ENCODE data around the gene CUL4A. TPM values are rescaled to one million over a fixed set of nuclear protein-coding genes. Genes with fewer than 3 reads are reported as not detected.

CUL4A gene
- total RNA-seq, 6 experiments from 2014 or later: 90.5 to 104 (median 97.0) TPM

DNA sequence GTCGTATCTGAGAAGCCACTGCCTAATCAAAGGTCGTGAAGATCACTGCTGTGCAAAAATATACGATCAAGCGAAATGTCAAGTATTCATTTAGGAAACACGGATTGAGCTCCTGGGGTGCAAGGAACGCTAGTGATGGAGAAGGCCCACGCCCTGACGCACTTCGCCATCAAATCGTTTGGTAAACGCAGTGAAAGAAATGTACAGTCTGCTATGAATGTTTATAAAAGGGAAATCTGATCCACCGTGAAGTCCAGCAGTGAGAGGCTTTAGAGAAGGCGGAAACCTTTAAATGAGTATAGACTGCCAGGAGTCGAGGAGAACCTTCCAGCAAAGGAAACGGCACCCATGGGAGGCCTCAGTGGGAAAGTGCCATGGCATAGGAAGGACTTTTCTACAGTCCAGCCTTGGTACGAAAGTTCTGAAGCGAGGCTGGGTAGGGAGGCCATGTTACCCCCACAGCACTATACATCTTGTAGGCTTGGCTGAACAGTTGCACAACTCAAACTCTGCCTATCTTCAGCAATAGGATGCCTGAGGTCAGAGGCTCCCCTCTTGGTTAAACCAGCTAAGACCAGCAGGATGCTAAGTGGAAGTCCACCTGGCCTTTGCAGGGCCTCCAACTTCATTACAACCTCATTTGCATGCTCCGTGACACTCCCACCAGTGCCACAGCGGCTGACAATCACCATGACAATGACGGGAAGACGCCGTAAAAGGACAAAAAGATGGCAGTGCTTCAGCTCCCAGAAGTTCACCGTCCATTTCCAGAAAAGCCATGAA, 21.3 kb upstream of the CUL4A start:
- no peak for DNase-seq
- Mint-ChIP-seq H3K27me3 (ENCODE audit: insufficient read depth) (peaks cover 4% of the 10 kb centered on the region), H3K4me3 (peak overlapping the region; percentile 87; the same call in 1 of the 2 replicates), H3K36me3 (ENCODE audit: low read depth) (peaks cover 74% of the 10 kb centered on the region), H3K4me1 (ENCODE audit: low read depth) (peaks cover 71% of the 10 kb centered on the region), H3K27ac (peak overlapping the region; percentile 100), H3K9me3 (peaks cover 26% of the 10 kb centered on the region)
- TF ChIP-seq, protein P1, sequence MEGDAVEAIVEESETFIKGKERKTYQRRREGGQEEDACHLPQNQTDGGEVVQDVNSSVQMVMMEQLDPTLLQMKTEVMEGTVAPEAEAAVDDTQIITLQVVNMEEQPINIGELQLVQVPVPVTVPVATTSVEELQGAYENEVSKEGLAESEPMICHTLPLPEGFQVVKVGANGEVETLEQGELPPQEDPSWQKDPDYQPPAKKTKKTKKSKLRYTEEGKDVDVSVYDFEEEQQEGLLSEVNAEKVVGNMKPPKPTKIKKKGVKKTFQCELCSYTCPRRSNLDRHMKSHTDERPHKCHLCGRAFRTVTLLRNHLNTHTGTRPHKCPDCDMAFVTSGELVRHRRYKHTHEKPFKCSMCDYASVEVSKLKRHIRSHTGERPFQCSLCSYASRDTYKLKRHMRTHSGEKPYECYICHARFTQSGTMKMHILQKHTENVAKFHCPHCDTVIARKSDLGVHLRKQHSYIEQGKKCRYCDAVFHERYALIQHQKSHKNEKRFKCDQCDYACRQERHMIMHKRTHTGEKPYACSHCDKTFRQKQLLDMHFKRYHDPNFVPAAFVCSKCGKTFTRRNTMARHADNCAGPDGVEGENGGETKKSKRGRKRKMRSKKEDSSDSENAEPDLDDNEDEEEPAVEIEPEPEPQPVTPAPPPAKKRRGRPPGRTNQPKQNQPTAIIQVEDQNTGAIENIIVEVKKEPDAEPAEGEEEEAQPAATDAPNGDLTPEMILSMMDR (IDR thresholded peaks at IDR 0.05): no peak

DNA sequence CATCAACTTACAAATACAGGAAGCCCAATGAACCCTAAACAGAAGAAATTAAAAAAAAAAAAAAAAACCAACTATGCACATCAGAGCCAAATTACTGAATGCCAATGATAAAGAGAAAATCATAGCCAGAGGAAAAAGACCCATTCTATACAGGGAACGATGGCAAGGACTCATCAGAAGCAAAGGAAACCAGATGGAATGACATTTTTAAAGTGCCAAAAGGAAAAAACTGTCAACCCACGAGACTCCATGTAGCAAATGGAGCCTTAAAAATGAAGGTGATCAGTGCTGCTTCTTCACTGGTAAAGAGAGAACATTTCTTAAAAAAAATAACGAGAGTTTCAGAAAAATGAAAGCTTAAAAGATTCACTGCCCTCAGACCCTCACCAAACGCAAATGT, 19.2 kb upstream of the CUL4A start:
- Mint-ChIP-seq H3K4me1 (ENCODE audit: low read depth) (peaks cover 80% of the 10 kb centered on the region), H3K27ac (peak overlapping the region; percentile 54; the same call in 1 of the 2 replicates), H3K27me3 (ENCODE audit: insufficient read depth) (peaks cover 4% of the 10 kb centered on the region), H3K36me3 (ENCODE audit: low read depth) (peaks cover 72% of the 10 kb centered on the region), H3K9me3 (peaks cover 26% of the 10 kb centered on the region), H3K4me3 (no peak overlapping the region)
- DNase-seq: no peak
- TF ChIP-seq, protein P1 (IDR thresholded peaks at IDR 0.05): no peak

DNA sequence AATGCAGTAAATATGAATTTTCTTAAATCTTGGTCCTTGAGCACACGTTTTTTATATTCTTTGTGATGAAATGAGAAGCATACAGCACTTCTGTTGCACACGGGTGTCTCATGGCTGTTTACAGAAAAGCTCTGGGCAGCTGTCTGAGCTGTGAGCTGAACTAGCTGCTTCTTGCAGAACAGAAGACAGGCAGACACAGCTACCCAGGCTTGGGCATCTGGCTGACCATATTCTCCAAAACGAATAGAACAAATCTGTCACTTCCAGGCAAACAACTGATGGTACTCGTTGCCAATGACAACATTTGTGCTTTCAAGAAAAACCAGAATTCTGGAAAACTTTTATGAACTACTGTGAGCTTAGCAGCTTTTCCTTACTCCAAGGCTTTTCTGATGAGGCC, 17.1 kb upstream of the CUL4A start:
- DNase-seq: no peak
- Mint-ChIP-seq H3K4me3 (no peak overlapping the region), H3K9me3 (peaks cover 21% of the 10 kb centered on the region), H3K27ac (peak overlapping the region; percentile 72; the same call in 1 of the 2 replicates), H3K36me3 (ENCODE audit: low read depth) (peaks cover 68% of the 10 kb centered on the region), H3K4me1 (ENCODE audit: low read depth) (peaks cover 59% of the 10 kb centered on the region), H3K27me3 (ENCODE audit: insufficient read depth) (peaks cover 2% of the 10 kb centered on the region)
- TF ChIP-seq, protein P1 (IDR thresholded peaks at IDR 0.05): no peak

DNA sequence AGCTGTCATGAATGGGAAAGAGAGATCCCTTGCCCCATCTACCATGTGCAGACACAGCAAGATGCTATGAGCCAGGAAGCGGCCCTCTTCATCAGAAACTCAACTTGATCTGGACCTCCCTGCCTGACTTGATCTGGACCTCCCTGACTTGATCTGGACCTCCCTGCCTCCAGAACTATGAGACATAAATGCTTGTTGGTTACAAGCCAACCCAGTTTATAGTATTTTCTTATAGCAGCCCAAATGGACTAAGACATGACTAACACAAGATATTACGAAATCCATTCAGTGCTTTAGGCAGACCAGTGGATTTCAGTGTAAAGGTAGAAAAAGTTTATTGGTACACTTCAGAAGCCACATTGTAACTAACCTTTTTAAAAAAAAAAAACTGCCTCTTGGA, 16.5 kb upstream of the CUL4A start:
- peaks cover 53% of the 10 kb centered on the region for H3K4me1 Mint-ChIP-seq (ENCODE audit: low read depth)
- H3K4me3 Mint-ChIP-seq: no peak overlapping the region; the same call in 1 of the 2 replicates
- H3K27ac Mint-ChIP-seq: peak overlapping the region; percentile 72
- peaks cover 68% of the 10 kb centered on the region for H3K36me3 Mint-ChIP-seq (ENCODE audit: low read depth)
- TF ChIP-seq, protein P1 (IDR thresholded peaks at IDR 0.05): no peak
- no peaks in the 10 kb centered on the region; the same call in none of the 2 replicates for H3K27me3 Mint-ChIP-seq (ENCODE audit: insufficient read depth)
- DNase-seq: peak; percentile 81
- peaks cover 17% of the 10 kb centered on the region for H3K9me3 Mint-ChIP-seq

DNA sequence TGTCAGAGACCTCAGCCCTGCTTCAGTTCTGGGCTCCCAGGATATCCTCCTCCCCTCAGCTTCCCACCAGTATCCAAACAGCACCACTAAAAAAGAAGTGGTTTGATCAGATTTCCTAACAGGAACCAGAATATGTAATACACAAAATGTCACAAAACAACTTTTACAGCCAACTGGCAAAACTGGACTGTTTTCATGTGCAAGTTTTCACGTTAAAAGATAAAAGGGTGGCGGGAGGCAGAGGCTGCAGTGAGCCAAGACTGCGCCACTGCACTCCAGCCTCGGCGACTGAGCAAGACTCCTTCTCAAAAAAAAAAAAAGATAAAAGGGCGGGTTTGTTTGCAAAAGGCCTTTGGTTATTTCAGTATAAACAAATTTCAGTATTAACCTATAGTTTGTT, 14.1 kb upstream of the CUL4A start:
- no peak overlapping the region for H3K27ac Mint-ChIP-seq
- peaks cover 54% of the 10 kb centered on the region for H3K36me3 Mint-ChIP-seq (ENCODE audit: low read depth)
- no peak overlapping the region for H3K4me3 Mint-ChIP-seq
- TF ChIP-seq, protein P1 (IDR thresholded peaks at IDR 0.05): no peak
- peaks cover 43% of the 10 kb centered on the region for H3K4me1 Mint-ChIP-seq (ENCODE audit: low read depth)
- no peaks in the 10 kb centered on the region; the same call in 1 of the 2 replicates for H3K27me3 Mint-ChIP-seq (ENCODE audit: insufficient read depth)
- DNase-seq: no peak
- no peaks in the 10 kb centered on the region; the same call in 1 of the 2 replicates for H3K9me3 Mint-ChIP-seq

Data from HFFc6 (cell line).